Thoracic aorta (tissue), 2 donors: Measurements from ENCODE around the gene PRKCSH. TPM values are rescaled to one million over a fixed set of nuclear protein-coding genes. Genes with fewer than 3 reads are reported as not detected.
A peak's percentile ranks its signal among the peaks of the same experiment; 100 is the strongest.

Source experiments
- ATAC-seq: fragments of 150-250 bp; one replicate; pipeline ENCODE4 v1.8.0; 2017; ENCODE audit warnings: low read depth; ENCODE audit not compliant: insufficient number of reproducible peaks, low FRiP score
- DNase-seq: peaks from one replicate; pipeline ENCODE4 v3.0.0-alpha.2; 2020; ENCODE audit warnings: low spot score
- H3K27ac ChIP-seq, 2 donors: fragments of 200-600 bp; sonication (generic); 1 replicate in 1 of 2; 2 replicates in 1 of 2; pipeline ENCODE4 v1.5.1; 2016; ENCODE audit warnings: mild to moderate bottlenecking in 2 of 2, moderate library complexity in 2 of 2
- H3K27me3 ChIP-seq: fragments of 200-600 bp; sonication (generic); replicated peaks from 2 replicates; pipeline ENCODE4 v1.6.0; 2016; ENCODE audit warnings: mild to moderate bottlenecking; ENCODE audit not compliant: insufficient read depth
- H3K36me3 ChIP-seq: fragments of 200-600 bp; sonication (generic); one replicate; pipeline ENCODE4 v1.5.1; 2016
- H3K4me1 ChIP-seq, 2 donors: fragments of 200-600 bp; sonication (generic); 1 replicate in 1 of 2; 2 replicates in 1 of 2; pipeline versions ENCODE4 v1.5.1 to v1.6.0; 2016; ENCODE audit warnings: low read depth in 2 of 2, mild to moderate bottlenecking in 1 of 2; ENCODE audit not compliant: control insufficient read depth in 1 of 2
- H3K4me3 ChIP-seq: fragments of 200-600 bp; sonication (generic); 2 replicates; pipeline ENCODE4 v1.5.1; 2016; ENCODE audit warnings: mild to moderate bottlenecking
- H3K9me3 ChIP-seq: fragments of 200-600 bp; sonication (generic); 2 replicates; pipeline ENCODE4 v1.5.1; 2016
- total RNA-seq, 2 donors: library from RNA; depleted of rRNA; stranded (reverse); fragments of >200 nt; gene quantifications; one replicate each; pipeline versions ENCODE4 v1.1.0 to v1.2.3, GENCODE V29; 2016
- TF ChIP-seq, protein P1 (sequence below): fragments of 200-600 bp; sonication (generic); IDR thresholded peaks from one replicate; pipeline ENCODE4 v1.5.1; 2019; ENCODE audit warnings: antibody characterized with exemption

PRKCSH gene
- total RNA-seq, 2 donors from 2014 or later: 121 to 123 TPM

- Histone ChIP-seq H3K4me3 (peak overlapping the region; percentile 68), H3K27me3 (peaks cover 13% of the 10 kb centered on the region), H3K27ac (peak overlapping the region; percentile 25 to 52), H3K36me3 (no peaks in the 10 kb centered on the region), H3K4me1 (peaks cover 17 to 45% of the 10 kb centered on the region in 2 donors), H3K9me3 (no peaks in the 10 kb centered on the region)
- TF ChIP-seq, protein P1, sequence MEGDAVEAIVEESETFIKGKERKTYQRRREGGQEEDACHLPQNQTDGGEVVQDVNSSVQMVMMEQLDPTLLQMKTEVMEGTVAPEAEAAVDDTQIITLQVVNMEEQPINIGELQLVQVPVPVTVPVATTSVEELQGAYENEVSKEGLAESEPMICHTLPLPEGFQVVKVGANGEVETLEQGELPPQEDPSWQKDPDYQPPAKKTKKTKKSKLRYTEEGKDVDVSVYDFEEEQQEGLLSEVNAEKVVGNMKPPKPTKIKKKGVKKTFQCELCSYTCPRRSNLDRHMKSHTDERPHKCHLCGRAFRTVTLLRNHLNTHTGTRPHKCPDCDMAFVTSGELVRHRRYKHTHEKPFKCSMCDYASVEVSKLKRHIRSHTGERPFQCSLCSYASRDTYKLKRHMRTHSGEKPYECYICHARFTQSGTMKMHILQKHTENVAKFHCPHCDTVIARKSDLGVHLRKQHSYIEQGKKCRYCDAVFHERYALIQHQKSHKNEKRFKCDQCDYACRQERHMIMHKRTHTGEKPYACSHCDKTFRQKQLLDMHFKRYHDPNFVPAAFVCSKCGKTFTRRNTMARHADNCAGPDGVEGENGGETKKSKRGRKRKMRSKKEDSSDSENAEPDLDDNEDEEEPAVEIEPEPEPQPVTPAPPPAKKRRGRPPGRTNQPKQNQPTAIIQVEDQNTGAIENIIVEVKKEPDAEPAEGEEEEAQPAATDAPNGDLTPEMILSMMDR: no peak
- DNase-seq (no peak), ATAC-seq (no peak)
Measured at GRCh38 chr19:11421371-11422098, 13.9 kb upstream of the PRKCSH start.

DNA sequence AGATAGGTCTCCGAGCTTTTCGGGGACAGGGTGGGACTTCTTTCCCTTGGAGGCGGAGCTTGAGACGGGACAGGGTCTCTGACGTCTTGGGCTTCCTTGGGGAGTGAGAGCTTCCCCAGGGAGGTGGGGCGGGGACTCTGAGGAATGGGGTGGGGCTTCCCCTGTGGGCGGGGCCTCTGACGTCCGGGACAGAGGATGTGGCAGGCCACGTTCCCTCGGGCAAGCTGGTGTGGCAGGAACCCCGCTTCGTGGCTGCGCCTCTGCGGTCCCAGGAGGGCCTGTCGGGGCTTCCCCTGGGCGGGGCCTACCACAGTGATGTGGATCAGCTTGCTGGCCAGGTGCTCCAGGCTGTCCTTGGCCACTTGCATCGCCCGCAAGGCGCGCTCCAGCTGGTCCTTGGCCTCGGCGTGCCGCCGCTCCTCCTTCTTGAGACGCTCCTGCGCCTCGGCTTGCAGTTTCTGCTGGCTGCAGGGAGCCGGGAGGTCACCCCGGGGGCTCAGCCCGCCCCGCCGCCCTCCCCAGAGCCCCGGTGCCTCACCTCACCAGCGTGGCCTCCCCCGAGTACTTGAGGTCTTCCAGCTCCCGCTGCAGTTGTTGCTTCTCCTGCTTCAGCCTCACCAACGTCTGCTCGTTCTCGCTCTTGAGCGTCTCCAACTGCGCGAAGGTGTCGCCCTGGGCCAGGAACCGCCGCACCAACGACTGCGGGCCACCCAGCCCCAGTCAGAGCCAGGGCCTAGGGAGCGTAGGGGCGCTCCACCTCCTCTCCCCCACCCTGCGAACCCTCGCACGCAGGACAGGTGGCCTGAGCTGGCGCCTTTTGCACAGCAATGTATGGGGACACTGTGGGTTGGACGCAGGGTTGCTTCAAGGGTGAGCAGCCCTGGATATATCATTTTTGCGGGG, 13.0 kb upstream of the PRKCSH start:
- ATAC-seq (peak; percentile 52), DNase-seq (no peak)
- Histone ChIP-seq H3K27ac (peak overlapping the region in 1 of 2 donors; percentile 52), H3K27me3 (peaks cover 13% of the 10 kb centered on the region), H3K9me3 (no peaks in the 10 kb centered on the region), H3K4me3 (peak overlapping the region; percentile 68), H3K36me3 (no peaks in the 10 kb centered on the region), H3K4me1 (peaks cover 17 to 45% of the 10 kb centered on the region in 2 donors)
- TF ChIP-seq, protein P1: no peak

- Histone ChIP-seq H3K9me3 (no peaks in the 10 kb centered on the region), H3K4me1 (peaks cover 17 to 44% of the 10 kb centered on the region in 2 donors), H3K36me3 (no peaks in the 10 kb centered on the region), H3K27me3 (peaks cover 13% of the 10 kb centered on the region), H3K27ac (no peak overlapping the region), H3K4me3 (no peak overlapping the region)
- no peak for DNase-seq
- TF ChIP-seq, protein P1: no peak
- ATAC-seq: no peak
Measured at GRCh38 chr19:11423164-11423790, 12.2 kb upstream of the PRKCSH start.

DNA sequence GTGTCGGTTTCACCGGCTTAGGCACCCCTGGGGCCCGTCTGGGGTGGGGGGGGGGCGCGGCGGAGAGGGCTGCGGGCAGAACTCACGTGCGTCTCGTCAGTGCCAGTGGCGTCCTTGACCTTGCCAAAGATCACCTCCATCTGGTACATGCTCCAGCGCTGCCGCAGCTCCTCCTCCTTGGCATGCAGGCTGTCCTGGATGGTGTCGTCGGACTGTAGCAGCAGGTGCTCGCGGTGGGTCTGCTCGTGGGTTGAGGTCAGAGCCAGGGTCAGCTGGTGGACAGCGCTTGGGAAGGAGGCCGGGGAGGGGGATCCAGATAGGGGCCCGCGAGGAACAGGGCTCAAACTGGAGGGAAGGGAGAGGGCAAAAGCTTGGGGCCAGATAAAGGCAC, 11.6 kb upstream of the PRKCSH start:
- no peak for ATAC-seq
- Histone ChIP-seq H3K27ac (no peak overlapping the region), H3K4me1 (peaks cover 17 to 39% of the 10 kb centered on the region in 2 donors), H3K4me3 (no peak overlapping the region), H3K36me3 (no peaks in the 10 kb centered on the region), H3K9me3 (no peaks in the 10 kb centered on the region), H3K27me3 (peaks cover 13% of the 10 kb centered on the region)
- TF ChIP-seq, protein P1: no peak
- DNase-seq: no peak
